GM23338 (cell line): ENCODE data around the gene KAT6B. TPM values are rescaled to one million over a fixed set of nuclear protein-coding genes. Genes with fewer than 3 reads are reported as not detected.

Experiments
- ATAC-seq: fragments of 200-7000 bp; cut with Tn5 transposase; 3 replicates; pipeline ENCODE4 v1.9.1; 2020
- DNase-seq: peaks from one replicate; pipeline ENCODE4 v3.0.0-alpha.2; 2015; ENCODE audit warnings: low spot score
- H2AFZ ChIP-seq: fragments of 200-600 bp; sonication (generic); 2 replicates; pipeline ENCODE4 v1.8.0; 2016; ENCODE audit warnings: antibody characterized with exemption, mild to moderate bottlenecking, moderate library complexity
- H3F3A ChIP-seq: fragments of 200-600 bp; sonication (generic); replicated peaks from 2 replicates; pipeline ENCODE4 v1.8.0; 2017; ENCODE audit warnings: antibody characterized with exemption, mixed run types, low read depth
- H3K27ac ChIP-seq: fragments of 200-600 bp; sonication (generic); 2 replicates; pipeline ENCODE4 v1.6.1; 2016; ENCODE audit warnings: low read depth
- H3K27me3 ChIP-seq: fragments of 200-600 bp; sonication (generic); 2 replicates; pipeline ENCODE4 v1.8.0; 2016; ENCODE audit warnings: mild to moderate bottlenecking, mixed run types, moderate library complexity; ENCODE audit not compliant: insufficient read depth
- H3K36me3 ChIP-seq: fragments of 200-600 bp; sonication (generic); 2 replicates; pipeline ENCODE4 v1.8.0; 2016; ENCODE audit warnings: mild to moderate bottlenecking; ENCODE audit not compliant: insufficient read depth
- H3K4me1 ChIP-seq: fragments of 200-600 bp; sonication (generic); 2 replicates; pipeline ENCODE4 v1.8.0; 2016; ENCODE audit warnings: mild to moderate bottlenecking, moderate library complexity; ENCODE audit not compliant: insufficient read depth
- H3K4me2 ChIP-seq: fragments of 200-600 bp; sonication (generic); 2 replicates; pipeline ENCODE4 v1.7.1; 2017; ENCODE audit warnings: mixed run types
- H3K4me3 ChIP-seq: fragments of 200-600 bp; sonication (generic); 2 replicates; pipeline ENCODE4 v1.6.1; 2016; ENCODE audit warnings: mixed run types
- H3K79me2 ChIP-seq: fragments of 200-600 bp; sonication (generic); replicated peaks from 2 replicates; pipeline ENCODE4 v1.8.0; 2017; ENCODE audit warnings: mild to moderate bottlenecking; ENCODE audit not compliant: insufficient read depth
- H3K9me2 ChIP-seq: fragments of 200-600 bp; sonication (generic); 2 replicates; pipeline ENCODE4 v1.8.0; 2017; ENCODE audit not compliant: insufficient read depth
- H4K20me1 ChIP-seq: fragments of 200-600 bp; sonication (generic); replicated peaks from 2 replicates; pipeline ENCODE4 v1.8.0; 2017; ENCODE audit warnings: mild to moderate bottlenecking; ENCODE audit not compliant: insufficient read depth
- H3K27ac Mint-ChIP-seq: 2 replicates; pipeline ENCODE4 v1.8.0; 2020; ENCODE audit warnings: inconsistent platforms, mild to moderate bottlenecking, moderate library complexity, mixed read lengths
- H3K27me3 Mint-ChIP-seq: 3 replicates; pipeline ENCODE4 v1.8.0; 2022; ENCODE audit warnings: low read depth, mild to moderate bottlenecking, moderate library complexity, mixed read lengths, inconsistent platforms; ENCODE audit not compliant: insufficient read depth, poor library complexity
- H3K36me3 Mint-ChIP-seq: 3 replicates; pipeline ENCODE4 v1.8.0; 2021; ENCODE audit warnings: low read depth, mild to moderate bottlenecking, inconsistent platforms, moderate library complexity, mixed read lengths
- H3K4me1 Mint-ChIP-seq: 3 replicates; pipeline ENCODE4 v1.8.0; 2020; ENCODE audit warnings: mild to moderate bottlenecking, inconsistent platforms, mixed read lengths
- H3K4me3 Mint-ChIP-seq: 3 replicates; pipeline ENCODE4 v1.8.0; 2021; ENCODE audit warnings: moderate library complexity, mild to moderate bottlenecking, inconsistent platforms, mixed read lengths
- H3K9me3 Mint-ChIP-seq: 3 replicates; pipeline ENCODE4 v1.8.0; 2020; ENCODE audit warnings: moderate library complexity, mild to moderate bottlenecking, inconsistent platforms, mixed read lengths
- CREB1 ChIP-seq: fragments of 250-450 bp; sonication (Bioruptor Pico); IDR thresholded peaks from 2 replicates; pipeline ENCODE4 v1.5.0; 2020; ENCODE audit warnings: low read depth, mild to moderate bottlenecking, moderate library complexity
- ETS1 ChIP-seq: IDR thresholded peaks from 2 replicates; pipeline ENCODE4 v1.6.1; 2016; ENCODE audit warnings: antibody characterized with exemption
- EZH2phosphoT487 ChIP-seq: fragments of 200-600 bp; sonication (generic); IDR thresholded peaks from one replicate; pipeline ENCODE4 v1.8.1; 2018; ENCODE audit warnings: antibody characterized with exemption; ENCODE audit not compliant: unreplicated experiment
- JUNB ChIP-seq: IDR thresholded peaks from one replicate; pipeline ENCODE4 v1.6.1; 2016; ENCODE audit warnings: antibody characterized with exemption; ENCODE audit not compliant: unreplicated experiment
- NANOG ChIP-seq: IDR thresholded peaks from 2 replicates; pipeline ENCODE4 v1.6.1; 2016; ENCODE audit warnings: antibody characterized with exemption, borderline replicate concordance
- POLR2AphosphoS5 ChIP-seq: IDR thresholded peaks from 2 replicates; pipeline ENCODE4 v1.6.1; 2016; ENCODE audit warnings: antibody characterized with exemption, low read depth
- ZNF114 ChIP-seq: fragments of 250-450 bp; sonication (Bioruptor Pico); IDR thresholded peaks from 2 replicates; pipeline ENCODE4 v1.5.0; 2020; ENCODE audit warnings: mild to moderate bottlenecking, moderate library complexity
- ZNF331 ChIP-seq: fragments of 250-450 bp; sonication (Bioruptor Pico); IDR thresholded peaks from 2 replicates; pipeline ENCODE4 v1.5.0; 2020; ENCODE audit warnings: low read depth, mild to moderate bottlenecking, moderate library complexity
- polyA plus RNA-seq: library from polyadenylated mRNA; unstranded; fragments of >200 nt; fragmentation: Nextera tagmentation; extraction: Ambion mirVana; gene quantifications from 2 replicates; pipeline ENCODE4 v1.2.1, GENCODE V29; 2016
- total RNA-seq: library from RNA; depleted of rRNA; stranded (reverse); fragments of >200 nt; shearing (Covaris generic); gene quantifications from 2 replicates; pipeline ENCODE4 v1.2.3, GENCODE V29; 2014
- TF ChIP-seq, protein P1 (sequence below), 2 experiments: fragments of 200-600 bp in 1 of 2; sonication (generic) in 1 of 2; conservative IDR thresholded peaks; 2 replicates each; pipeline versions ENCODE4 v1.5.1 to v1.6.1; 2016 to 2017; ENCODE audit warnings: antibody characterized with exemption in 2 of 2, low read depth in 2 of 2, mild to moderate bottlenecking in 2 of 2, moderate library complexity in 1 of 2
- TF ChIP-seq, protein P2 (sequence below): IDR thresholded peaks from one replicate; pipeline ENCODE4 v1.6.1; 2018; ENCODE audit warnings: antibody characterized with exemption; ENCODE audit not compliant: unreplicated experiment

KAT6B gene
- total and polyA plus RNA-seq, 2 experiments from 2014 or later = 21.3 to 31.4 TPM

GRCh38 chr10:74906611-74907198 lies 80.3 kb downstream of the KAT6B start:
- Histone ChIP-seq H4K20me1 (peaks cover 4% of the 10 kb centered on the region; the same call in 1 of the 2 replicates), H3K9me2 (0 out of 2 replicates have a peak, but pooled peaks cover 2% of the 10 kb centered on the region), H3K79me2 (peaks cover 72% of the 10 kb centered on the region), H3K27ac (no peak overlapping the region), H2AFZ (no peak overlapping the region), H3F3A (no peaks in the 10 kb centered on the region), H3K4me2 (no peak overlapping the region), H3K27me3 (no peaks in the 10 kb centered on the region), H3K4me1 (no peaks in the 10 kb centered on the region), H3K36me3 (no peaks in the 10 kb centered on the region), H3K4me3 (no peak overlapping the region)
- H3K36me3 Mint-ChIP-seq = no peaks in the 10 kb centered on the region
- no peaks in the 10 kb centered on the region for H3K27me3 Mint-ChIP-seq
- no peak for ATAC-seq
- DNase-seq = no peak
- no peak overlapping the region for H3K27ac Mint-ChIP-seq
- TF ChIP-seq, protein P1, sequence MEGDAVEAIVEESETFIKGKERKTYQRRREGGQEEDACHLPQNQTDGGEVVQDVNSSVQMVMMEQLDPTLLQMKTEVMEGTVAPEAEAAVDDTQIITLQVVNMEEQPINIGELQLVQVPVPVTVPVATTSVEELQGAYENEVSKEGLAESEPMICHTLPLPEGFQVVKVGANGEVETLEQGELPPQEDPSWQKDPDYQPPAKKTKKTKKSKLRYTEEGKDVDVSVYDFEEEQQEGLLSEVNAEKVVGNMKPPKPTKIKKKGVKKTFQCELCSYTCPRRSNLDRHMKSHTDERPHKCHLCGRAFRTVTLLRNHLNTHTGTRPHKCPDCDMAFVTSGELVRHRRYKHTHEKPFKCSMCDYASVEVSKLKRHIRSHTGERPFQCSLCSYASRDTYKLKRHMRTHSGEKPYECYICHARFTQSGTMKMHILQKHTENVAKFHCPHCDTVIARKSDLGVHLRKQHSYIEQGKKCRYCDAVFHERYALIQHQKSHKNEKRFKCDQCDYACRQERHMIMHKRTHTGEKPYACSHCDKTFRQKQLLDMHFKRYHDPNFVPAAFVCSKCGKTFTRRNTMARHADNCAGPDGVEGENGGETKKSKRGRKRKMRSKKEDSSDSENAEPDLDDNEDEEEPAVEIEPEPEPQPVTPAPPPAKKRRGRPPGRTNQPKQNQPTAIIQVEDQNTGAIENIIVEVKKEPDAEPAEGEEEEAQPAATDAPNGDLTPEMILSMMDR (conservative IDR thresholded peaks at IDR 0.05; ENCODE audit: low read depth in 2 of 2) = no peak
- TF ChIP-seq, protein P2, sequence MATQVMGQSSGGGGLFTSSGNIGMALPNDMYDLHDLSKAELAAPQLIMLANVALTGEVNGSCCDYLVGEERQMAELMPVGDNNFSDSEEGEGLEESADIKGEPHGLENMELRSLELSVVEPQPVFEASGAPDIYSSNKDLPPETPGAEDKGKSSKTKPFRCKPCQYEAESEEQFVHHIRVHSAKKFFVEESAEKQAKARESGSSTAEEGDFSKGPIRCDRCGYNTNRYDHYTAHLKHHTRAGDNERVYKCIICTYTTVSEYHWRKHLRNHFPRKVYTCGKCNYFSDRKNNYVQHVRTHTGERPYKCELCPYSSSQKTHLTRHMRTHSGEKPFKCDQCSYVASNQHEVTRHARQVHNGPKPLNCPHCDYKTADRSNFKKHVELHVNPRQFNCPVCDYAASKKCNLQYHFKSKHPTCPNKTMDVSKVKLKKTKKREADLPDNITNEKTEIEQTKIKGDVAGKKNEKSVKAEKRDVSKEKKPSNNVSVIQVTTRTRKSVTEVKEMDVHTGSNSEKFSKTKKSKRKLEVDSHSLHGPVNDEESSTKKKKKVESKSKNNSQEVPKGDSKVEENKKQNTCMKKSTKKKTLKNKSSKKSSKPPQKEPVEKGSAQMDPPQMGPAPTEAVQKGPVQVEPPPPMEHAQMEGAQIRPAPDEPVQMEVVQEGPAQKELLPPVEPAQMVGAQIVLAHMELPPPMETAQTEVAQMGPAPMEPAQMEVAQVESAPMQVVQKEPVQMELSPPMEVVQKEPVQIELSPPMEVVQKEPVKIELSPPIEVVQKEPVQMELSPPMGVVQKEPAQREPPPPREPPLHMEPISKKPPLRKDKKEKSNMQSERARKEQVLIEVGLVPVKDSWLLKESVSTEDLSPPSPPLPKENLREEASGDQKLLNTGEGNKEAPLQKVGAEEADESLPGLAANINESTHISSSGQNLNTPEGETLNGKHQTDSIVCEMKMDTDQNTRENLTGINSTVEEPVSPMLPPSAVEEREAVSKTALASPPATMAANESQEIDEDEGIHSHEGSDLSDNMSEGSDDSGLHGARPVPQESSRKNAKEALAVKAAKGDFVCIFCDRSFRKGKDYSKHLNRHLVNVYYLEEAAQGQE = no peak
- no peak for TF ChIP-seq CREB1 (CRISPR knock-in tag)
- peaks cover 7% of the 10 kb centered on the region; the same call in 2 of the 3 replicates for H3K4me1 Mint-ChIP-seq
- H3K4me3 Mint-ChIP-seq = no peak overlapping the region
- H3K9me3 Mint-ChIP-seq = no peaks in the 10 kb centered on the region

DNA sequence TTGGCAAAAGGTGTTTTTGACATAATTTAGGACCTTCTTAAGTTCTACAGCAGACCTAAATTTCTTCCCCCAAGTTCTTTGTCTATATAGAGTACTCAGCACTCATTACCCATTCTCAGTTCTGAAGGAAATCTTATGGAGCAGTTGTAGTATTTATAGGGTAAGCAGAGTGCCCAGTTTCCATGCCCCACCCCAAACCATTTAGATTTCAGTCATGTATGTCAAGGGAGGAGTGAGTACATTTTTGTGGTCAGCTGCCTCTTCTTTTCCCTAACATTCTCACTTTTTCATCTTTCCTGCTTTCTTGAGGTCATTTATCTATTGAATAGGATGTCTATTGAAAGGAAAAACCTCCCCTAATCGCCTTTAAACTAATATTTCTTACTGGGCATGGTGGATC lies 83.3 kb downstream of the KAT6B start:
- Histone ChIP-seq H4K20me1 (peaks cover 4% of the 10 kb centered on the region; the same call in 1 of the 2 replicates), H3K27ac (no peak overlapping the region), H3K4me1 (no peaks in the 10 kb centered on the region), H3K79me2 (peaks cover 52% of the 10 kb centered on the region), H3K4me2 (no peak overlapping the region), H3K4me3 (no peak overlapping the region), H3F3A (no peaks in the 10 kb centered on the region), H3K36me3 (no peaks in the 10 kb centered on the region), H3K27me3 (no peaks in the 10 kb centered on the region), H3K9me2 (0 out of 2 replicates have a peak, but pooled peaks cover 2% of the 10 kb centered on the region), H2AFZ (no peak overlapping the region)
- Mint-ChIP-seq H3K27me3 (no peaks in the 10 kb centered on the region), H3K4me3 (no peak overlapping the region), H3K4me1 (peaks cover 6% of the 10 kb centered on the region; the same call in 2 of the 3 replicates), H3K27ac (no peak overlapping the region), H3K9me3 (no peaks in the 10 kb centered on the region), H3K36me3 (no peaks in the 10 kb centered on the region)
- ATAC-seq = no peak
- no peak for DNase-seq
- TF ChIP-seq POLR2AphosphoS5 (no peak), CREB1 (CRISPR knock-in tag) (no peak), ZNF331 (CRISPR knock-in tag) (no peak), JUNB (no peak), EZH2phosphoT487 (no peak), NANOG (no peak), ETS1 (no peak), ZNF114 (CRISPR knock-in tag) (no peak)
- TF ChIP-seq, protein P2 = no peak
